Activated CD4-positive, alpha-beta T cell treated with anti-CD3 and anti-CD28 coated beads for 36 hours (primary cell): ENCODE data around the gene ARMC12. TPM values are rescaled to one million over a fixed set of nuclear protein-coding genes. Genes with fewer than 3 reads are reported as not detected.

Experiments
- ATAC-seq: fragments of 200-7000 bp; cut with Tn5 transposase; one replicate; pipeline ENCODE4 v1.10.0; 2021; ENCODE audit warnings: mild to moderate bottlenecking, moderate library complexity
- CTCF ChIA-PET: fragments of 350-600 bp; sonication (Branson Sonifier 250); formaldehyde crosslinking; loops from one replicate; lab custom pipeline; 2021; ENCODE audit warnings: antibody characterized with exemption; lab: Charles Lee
- POLR2A ChIA-PET: fragments of 350-600 bp; sonication (Branson Sonifier 250); formaldehyde crosslinking; loops from one replicate; lab custom pipeline; 2021; ENCODE audit warnings: antibody characterized with exemption, inconsistent platforms; lab: Charles Lee
- DNase-seq: peaks from one replicate; pipeline ENCODE4 v3.0.0-alpha.2; 2020
- H3K27ac Mint-ChIP-seq: one replicate; pipeline ENCODE4 v1.8.0; 2021; ENCODE audit warnings: mixed read lengths
- H3K27me3 Mint-ChIP-seq: one replicate; pipeline ENCODE4 v1.8.0; 2021; ENCODE audit warnings: mixed read lengths
- H3K36me3 Mint-ChIP-seq: one replicate; pipeline ENCODE4 v1.8.0; 2021; ENCODE audit warnings: low read depth, mixed read lengths
- H3K4me1 Mint-ChIP-seq: one replicate; pipeline ENCODE4 v1.8.0; 2021; ENCODE audit warnings: mixed read lengths
- H3K4me3 Mint-ChIP-seq: one replicate; pipeline ENCODE4 v1.8.0; 2021; ENCODE audit warnings: mild to moderate bottlenecking, moderate library complexity, mixed read lengths
- H3K9me3 Mint-ChIP-seq: one replicate; pipeline ENCODE4 v1.8.0; 2021; ENCODE audit warnings: low read depth, mixed read lengths
- intact Hi-C, 2 experiments: fragments of 100-400 bp; cut with DNase I in 1 of 2; cut with micrococcal nuclease in 1 of 2; formaldehyde crosslinking; loops; one replicate each; pipeline versions ENCODE4 v1.14.2 to v1.15.1; 2022 to 2024; cut with DNase I, micrococcal nuclease
- total RNA-seq, 2 experiments: library from RNA; stranded (reverse); gene quantifications; one replicate each; pipeline ENCODE4 v1.2.3, GENCODE V29; 2021

The ARMC12 gene
- total RNA-seq, 2 experiments from 2014 or later: 1.3 to 3.0 TPM

- ChIA-PET POLR2A (interaction anchor here (0.6 to 1.3 kb wide), 2 partner anchors 11 kb away, joined by 3 to 5 read pairs; no protein-coding TSS in a partner anchor), CTCF (interaction anchor here (0.5 to 1.3 kb wide), 2 partner anchors 16 to 552 kb away, joined by 3 to 6 read pairs; no protein-coding TSS in a partner anchor)
- H3K4me1 Mint-ChIP-seq: no peaks in the 10 kb centered on the region
- ATAC-seq: no peak
- H3K36me3 Mint-ChIP-seq: no peaks in the 10 kb centered on the region
- H3K4me3 Mint-ChIP-seq: no peak overlapping the region
- intact Hi-C loops: loop anchor here (1.0 kb wide), 1 partner anchor 11 kb away; no protein-coding TSS in a partner anchor
- H3K27me3 Mint-ChIP-seq: peaks cover 28% of the 10 kb centered on the region
- DNase-seq: no peak
- no peak overlapping the region for H3K27ac Mint-ChIP-seq
- H3K9me3 Mint-ChIP-seq: no peaks in the 10 kb centered on the region
These were observed 50.7 kb downstream of the ARMC12 start for GRCh38 chr6:35787266-35788218.

- DNase-seq (no peak), ATAC-seq (no peak)
- Mint-ChIP-seq H3K27ac (no peak overlapping the region), H3K4me1 (no peaks in the 10 kb centered on the region), H3K9me3 (no peaks in the 10 kb centered on the region), H3K4me3 (no peak overlapping the region), H3K36me3 (no peaks in the 10 kb centered on the region), H3K27me3 (peaks cover 28% of the 10 kb centered on the region)
- ChIA-PET POLR2A (no interaction called here), CTCF (interaction anchor here (1.3 kb wide), 1 partner anchor 15 kb away, joined by 6 read pairs; no protein-coding TSS in a partner anchor)
- intact Hi-C loops: no loop called here
These were observed 51.7 kb downstream of the ARMC12 start for GRCh38 chr6:35788423-35788982.

GRCh38 chr6:35790683-35791082 lies 53.9 kb downstream of the ARMC12 start:
- H3K36me3 Mint-ChIP-seq: no peaks in the 10 kb centered on the region
- H3K4me3 Mint-ChIP-seq: no peak overlapping the region
- DNase-seq (no peak), ATAC-seq (no peak)
- H3K27ac Mint-ChIP-seq: no peak overlapping the region
- intact Hi-C loops: no loop called here
- no peaks in the 10 kb centered on the region for H3K9me3 Mint-ChIP-seq
- H3K27me3 Mint-ChIP-seq: peaks cover 25% of the 10 kb centered on the region
- ChIA-PET CTCF (no interaction called here), POLR2A (no interaction called here)
- no peaks in the 10 kb centered on the region for H3K4me1 Mint-ChIP-seq

- no peak for ATAC-seq
- CTCF ChIA-PET: interaction anchor here (0.6 kb wide), 1 partner anchor 579 kb away, joined by 3 read pairs; no protein-coding TSS in a partner anchor
- intact Hi-C loops: no loop called here
These were observed 58.0 kb downstream of the ARMC12 start for GRCh38 chr6:35794536-35795452.

GRCh38 chr6:35795453-35796071 lies 58.7 kb downstream of the ARMC12 start:
- ChIA-PET POLR2A (no interaction called here), CTCF (no interaction called here)
- Mint-ChIP-seq H3K4me1 (no peaks in the 10 kb centered on the region), H3K27me3 (peaks cover 3% of the 10 kb centered on the region), H3K27ac (no peak overlapping the region), H3K9me3 (no peaks in the 10 kb centered on the region), H3K4me3 (no peak overlapping the region), H3K36me3 (no peaks in the 10 kb centered on the region)
- no peak for DNase-seq
- intact Hi-C loops: no loop called here
- ATAC-seq: no peak

More at GRCh38 chr6:35794536-35795452, 58.0 kb downstream of the ARMC12 start:
- Mint-ChIP-seq H3K4me1 (no peaks in the 10 kb centered on the region), H3K9me3 (no peaks in the 10 kb centered on the region), H3K4me3 (no peak overlapping the region), H3K27ac (no peak overlapping the region), H3K36me3 (no peaks in the 10 kb centered on the region), H3K27me3 (peaks cover 3% of the 10 kb centered on the region)
- POLR2A ChIA-PET: no interaction called here
- DNase-seq: no peak

- Mint-ChIP-seq H3K9me3 (no peaks in the 10 kb centered on the region), H3K4me3 (no peak overlapping the region), H3K4me1 (no peaks in the 10 kb centered on the region), H3K27ac (no peak overlapping the region), H3K27me3 (peaks cover 3% of the 10 kb centered on the region), H3K36me3 (no peaks in the 10 kb centered on the region)
- DNase-seq: no peak
- CTCF ChIA-PET: no interaction called here
- no peak for ATAC-seq
- POLR2A ChIA-PET: no interaction called here
- intact Hi-C loops: no loop called here
These were observed 59.4 kb downstream of the ARMC12 start for GRCh38 chr6:35796236-35796635.

GRCh38 chr6:35797837-35798526 lies 61.1 kb downstream of the ARMC12 start:
- H3K4me1 Mint-ChIP-seq: no peaks in the 10 kb centered on the region
- H3K9me3 Mint-ChIP-seq: no peaks in the 10 kb centered on the region
- ChIA-PET CTCF (no interaction called here), POLR2A (interaction anchor here (0.6 to 1.0 kb wide), 2 partner anchors 10 to 20 kb away, joined by 3 read pairs; no protein-coding TSS in a partner anchor)
- H3K27ac Mint-ChIP-seq: no peak overlapping the region
- DNase-seq: no peak
- intact Hi-C loops: loop anchor here (1.0 kb wide), 1 partner anchor 11 kb away; no protein-coding TSS in a partner anchor
- no peaks in the 10 kb centered on the region for H3K36me3 Mint-ChIP-seq
- H3K27me3 Mint-ChIP-seq: peaks cover 3% of the 10 kb centered on the region
- no peak for ATAC-seq
- H3K4me3 Mint-ChIP-seq: no peak overlapping the region

Other genes starting within 250 kb of the ARMC12 start
- 1 to 10 TPM; 1.4 to 1.5 TPM for gene TEAD3, start 240.0 kb upstream of the ARMC12 start, total RNA-seq
- not detected for gene TULP1, start 224.1 kb upstream of the ARMC12 start, total RNA-seq
- gene FKBP5, start 48.1 kb upstream of the ARMC12 start, total RNA-seq: 100 to 1,000 TPM; 140 to 141 TPM
- gene CLPSL2, start 39.6 kb downstream of the ARMC12 start, total RNA-seq: not detected
- not detected for gene CLPSL1, start 44.0 kb downstream of the ARMC12 start, total RNA-seq
- not detected for gene CLPS, start 60.3 kb downstream of the ARMC12 start, total RNA-seq
- not detected for gene LHFPL5, start 68.3 kb downstream of the ARMC12 start, total RNA-seq
- 100 to 1,000 TPM; 100 to 118 TPM for gene SRPK1, start 184.1 kb downstream of the ARMC12 start, total RNA-seq